ENCODE measurements around the gene LPP. TPM values are rescaled to one million over a fixed set of nuclear protein-coding genes. Genes with fewer than 3 reads are reported as not detected.
A peak's percentile ranks its signal among the peaks of the same experiment; 100 is the strongest.

Gene LPP
- total RNA-seq, 1 donor, result 77.4 TPM

GRCh38 chr3:188119846-188120245, 34.1 kb upstream of the LPP start:
- H3K4me3 ChIP-seq (ENCODE audit: insufficient read depth, low read length), result no peak overlapping the region
- H3K36me3 ChIP-seq (ENCODE audit: insufficient read depth, low read length), result no peaks in the 10 kb centered on the region
- H3K4me2 ChIP-seq (ENCODE audit: insufficient read depth, low read length), result no peak overlapping the region
- no peaks in the 10 kb centered on the region for H4K20me1 ChIP-seq (ENCODE audit: insufficient read depth, low read length)
- H2AFZ ChIP-seq (ENCODE audit: low read length), result no peak overlapping the region
- H3K9me3 ChIP-seq (ENCODE audit: low read depth, low read length), result no peaks in the 10 kb centered on the region
- TF ChIP-seq CTCF (IDR thresholded peaks at IDR 0.05; ENCODE audit: extremely low read depth, low read depth, low read length), result no peak
- no peak overlapping the region for H3K27ac ChIP-seq (ENCODE audit: low read depth, low read length)
- no peaks in the 10 kb centered on the region for H3K27me3 ChIP-seq (ENCODE audit: insufficient read depth, low read length)
- DNase-seq (ENCODE audit: insufficient read length, low spot score, missing footprints), result no peak
- H3K79me2 ChIP-seq (ENCODE audit: insufficient read depth, low read length), result no peaks in the 10 kb centered on the region
- no peaks in the 10 kb centered on the region for H3K4me1 ChIP-seq (ENCODE audit: insufficient read depth, low read length)

- no peaks in the 10 kb centered on the region for H3K36me3 ChIP-seq (ENCODE audit: insufficient read depth, low read length)
- H3K79me2 ChIP-seq (ENCODE audit: insufficient read depth, low read length), result no peaks in the 10 kb centered on the region
- no peaks in the 10 kb centered on the region for H3K9me3 ChIP-seq (ENCODE audit: low read depth, low read length)
- no peak for DNase-seq (ENCODE audit: insufficient read length, low spot score, missing footprints)
- H3K4me1 ChIP-seq (ENCODE audit: insufficient read depth, low read length), result peaks cover 4% of the 10 kb centered on the region
- no peak for TF ChIP-seq CTCF (IDR thresholded peaks at IDR 0.05; ENCODE audit: extremely low read depth, low read depth, low read length)
- no peak overlapping the region for H2AFZ ChIP-seq (ENCODE audit: low read length)
- no peak overlapping the region for H3K4me3 ChIP-seq (ENCODE audit: insufficient read depth, low read length)
- H3K4me2 ChIP-seq (ENCODE audit: insufficient read depth, low read length), result no peak overlapping the region
- H3K27ac ChIP-seq (ENCODE audit: low read depth, low read length), result no peak overlapping the region
- H4K20me1 ChIP-seq (ENCODE audit: insufficient read depth, low read length), result no peaks in the 10 kb centered on the region
- H3K27me3 ChIP-seq (ENCODE audit: insufficient read depth, low read length), result no peaks in the 10 kb centered on the region
Observed at GRCh38 chr3:188122571-188123169, 31.3 kb upstream of the LPP start.

- no peak overlapping the region for H3K27ac ChIP-seq (ENCODE audit: low read depth, low read length)
- no peak overlapping the region for H3K4me2 ChIP-seq (ENCODE audit: insufficient read depth, low read length)
- no peak for TF ChIP-seq CTCF (IDR thresholded peaks at IDR 0.05; ENCODE audit: extremely low read depth, low read depth, low read length)
Observed at GRCh38 chr3:188123170-188123905, 30.6 kb upstream of the LPP start.

GRCh38 chr3:188124184-188124583, 29.8 kb upstream of the LPP start:
- no peaks in the 10 kb centered on the region for H3K27me3 ChIP-seq (ENCODE audit: insufficient read depth, low read length)
- H3K36me3 ChIP-seq (ENCODE audit: insufficient read depth, low read length), result no peaks in the 10 kb centered on the region
- no peak overlapping the region for H3K27ac ChIP-seq (ENCODE audit: low read depth, low read length)
- peak overlapping the region; percentile 25 for H2AFZ ChIP-seq (ENCODE audit: low read length)
- H3K9me3 ChIP-seq (ENCODE audit: low read depth, low read length), result no peaks in the 10 kb centered on the region
- DNase-seq (ENCODE audit: insufficient read length, low spot score, missing footprints), result no peak
- H3K4me3 ChIP-seq (ENCODE audit: insufficient read depth, low read length), result no peak overlapping the region
- peaks cover 4% of the 10 kb centered on the region for H3K4me1 ChIP-seq (ENCODE audit: insufficient read depth, low read length)
- no peaks in the 10 kb centered on the region for H3K79me2 ChIP-seq (ENCODE audit: insufficient read depth, low read length)
- no peak overlapping the region for H3K4me2 ChIP-seq (ENCODE audit: insufficient read depth, low read length)
- no peaks in the 10 kb centered on the region for H4K20me1 ChIP-seq (ENCODE audit: insufficient read depth, low read length)
- TF ChIP-seq CTCF (IDR thresholded peaks at IDR 0.05; ENCODE audit: extremely low read depth, low read depth, low read length), result no peak

More at GRCh38 chr3:188123170-188123905, 30.6 kb upstream of the LPP start:
- no peaks in the 10 kb centered on the region for H3K9me3 ChIP-seq (ENCODE audit: low read depth, low read length)
- H3K36me3 ChIP-seq (ENCODE audit: insufficient read depth, low read length), result no peaks in the 10 kb centered on the region
- no peaks in the 10 kb centered on the region for H3K79me2 ChIP-seq (ENCODE audit: insufficient read depth, low read length)
- DNase-seq (ENCODE audit: insufficient read length, low spot score, missing footprints), result no peak
- H3K27me3 ChIP-seq (ENCODE audit: insufficient read depth, low read length), result no peaks in the 10 kb centered on the region
- no peaks in the 10 kb centered on the region for H4K20me1 ChIP-seq (ENCODE audit: insufficient read depth, low read length)
- H3K4me3 ChIP-seq (ENCODE audit: insufficient read depth, low read length), result no peak overlapping the region
- no peak overlapping the region for H2AFZ ChIP-seq (ENCODE audit: low read length)
- peaks cover 4% of the 10 kb centered on the region for H3K4me1 ChIP-seq (ENCODE audit: insufficient read depth, low read length)
